ENCODE measurements around the gene ZNF561.
"Not testable (repeated sequence)": the region's sequence is repeated elsewhere in the genome, so short reads cannot be mapped to it uniquely, and the experiment has no call there.

The ZNF561 gene

DNA sequence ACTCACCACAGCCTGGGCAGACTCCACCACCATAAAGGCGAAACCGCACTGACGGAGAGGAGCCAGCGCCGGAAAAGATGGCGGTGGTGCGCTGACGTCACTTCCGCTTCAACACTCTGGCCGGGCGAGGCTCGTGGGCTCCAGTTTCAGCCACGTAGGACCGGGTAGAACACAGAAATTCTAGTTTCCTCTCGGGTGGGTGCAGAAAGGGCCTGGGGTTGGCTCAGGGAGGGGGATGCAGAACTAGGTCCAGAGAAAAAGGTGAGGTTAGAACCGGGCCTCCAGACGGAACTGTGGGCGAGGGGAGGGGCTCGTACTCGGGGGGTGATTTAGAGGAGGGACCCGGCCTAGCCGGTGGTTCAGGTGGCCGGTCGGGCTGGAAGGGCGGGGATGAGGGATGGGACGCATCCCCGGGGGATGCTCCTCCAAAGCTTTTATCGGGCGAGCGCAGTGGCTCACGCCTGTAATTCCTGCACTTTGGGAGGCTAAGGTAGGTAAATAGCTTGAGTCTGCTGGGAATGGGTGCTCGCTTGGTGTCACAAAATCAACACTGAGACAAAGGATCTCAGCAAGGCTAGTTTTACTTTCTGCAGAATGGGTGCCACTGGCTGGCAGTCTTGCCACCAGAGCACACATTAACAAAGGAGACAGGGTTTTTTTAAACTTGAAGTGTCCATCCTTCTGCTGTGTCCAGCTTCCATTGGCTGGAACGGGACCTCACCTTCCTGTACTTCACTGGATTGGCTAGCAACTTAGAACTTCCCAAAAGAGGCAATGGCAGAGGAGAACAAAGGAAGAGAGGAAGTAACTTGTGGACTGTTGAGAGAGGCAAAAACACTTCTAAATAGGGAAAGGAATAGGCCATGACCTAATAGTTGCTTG lies at the start of gene ZNF561:
ZNF561 (minus strand) TSS at position 77 of the 882 bp plus-strand sequence. CDS start 1,776 bp downstream, outside the sequence.
- TF ChIP-seq, protein P1, sequence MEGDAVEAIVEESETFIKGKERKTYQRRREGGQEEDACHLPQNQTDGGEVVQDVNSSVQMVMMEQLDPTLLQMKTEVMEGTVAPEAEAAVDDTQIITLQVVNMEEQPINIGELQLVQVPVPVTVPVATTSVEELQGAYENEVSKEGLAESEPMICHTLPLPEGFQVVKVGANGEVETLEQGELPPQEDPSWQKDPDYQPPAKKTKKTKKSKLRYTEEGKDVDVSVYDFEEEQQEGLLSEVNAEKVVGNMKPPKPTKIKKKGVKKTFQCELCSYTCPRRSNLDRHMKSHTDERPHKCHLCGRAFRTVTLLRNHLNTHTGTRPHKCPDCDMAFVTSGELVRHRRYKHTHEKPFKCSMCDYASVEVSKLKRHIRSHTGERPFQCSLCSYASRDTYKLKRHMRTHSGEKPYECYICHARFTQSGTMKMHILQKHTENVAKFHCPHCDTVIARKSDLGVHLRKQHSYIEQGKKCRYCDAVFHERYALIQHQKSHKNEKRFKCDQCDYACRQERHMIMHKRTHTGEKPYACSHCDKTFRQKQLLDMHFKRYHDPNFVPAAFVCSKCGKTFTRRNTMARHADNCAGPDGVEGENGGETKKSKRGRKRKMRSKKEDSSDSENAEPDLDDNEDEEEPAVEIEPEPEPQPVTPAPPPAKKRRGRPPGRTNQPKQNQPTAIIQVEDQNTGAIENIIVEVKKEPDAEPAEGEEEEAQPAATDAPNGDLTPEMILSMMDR (IDR thresholded peaks at IDR 0.05; ENCODE audit: low read depth, low read length, missing control alignments): no peak
- H3K27me3 ChIP-seq (replicated peaks): no peaks in the 10 kb centered on the region
- DNase-seq: peak; percentile 83
- peaks cover 26% of the 10 kb centered on the region for H3K36me3 ChIP-seq (replicated peaks)
- in situ Hi-C loops (cut with HindIII; ENCODE audit: low pct_ligation_motif_present, low sequenced_read_pairs): no loop called here
- peak within 1 kb of the TSS; percentile 96 for H3K27ac ChIP-seq
- H3K4me3 ChIP-seq (ENCODE audit: low read depth, low read length): peak within 1 kb of the TSS; percentile 83

DNA sequence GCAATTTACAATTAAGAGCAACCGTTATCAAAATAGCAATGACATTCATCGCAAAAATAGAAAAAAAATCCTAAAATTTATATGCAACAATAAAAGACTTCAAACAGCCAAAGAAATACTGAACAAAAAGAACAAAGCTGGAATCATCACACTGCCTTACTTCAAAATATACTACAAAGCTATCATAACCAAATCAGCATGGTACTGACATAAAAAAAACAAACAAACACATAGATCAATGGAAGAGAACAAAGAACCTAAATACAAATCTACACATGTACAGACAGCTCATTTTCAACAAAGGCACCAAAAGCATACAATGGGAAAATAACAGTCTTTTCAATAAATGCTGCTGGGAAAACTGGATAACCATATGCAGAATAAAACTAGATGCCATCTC lies 47.5 kb upstream of the ZNF561 start:
- in situ Hi-C loops (cut with HindIII; ENCODE audit: low pct_ligation_motif_present, low sequenced_read_pairs): no loop called here
- Histone ChIP-seq H3K4me3 (ENCODE audit: low read depth, low read length) (no peak overlapping the region), H3K27me3 (replicated peaks) (no peaks in the 10 kb centered on the region), H3K36me3 (replicated peaks) (peaks cover 3% of the 10 kb centered on the region), H3K27ac (no peak overlapping the region)
- no peak for DNase-seq
- TF ChIP-seq, protein P1 (IDR thresholded peaks at IDR 0.05; ENCODE audit: low read depth, low read length, missing control alignments): no peak

DNA sequence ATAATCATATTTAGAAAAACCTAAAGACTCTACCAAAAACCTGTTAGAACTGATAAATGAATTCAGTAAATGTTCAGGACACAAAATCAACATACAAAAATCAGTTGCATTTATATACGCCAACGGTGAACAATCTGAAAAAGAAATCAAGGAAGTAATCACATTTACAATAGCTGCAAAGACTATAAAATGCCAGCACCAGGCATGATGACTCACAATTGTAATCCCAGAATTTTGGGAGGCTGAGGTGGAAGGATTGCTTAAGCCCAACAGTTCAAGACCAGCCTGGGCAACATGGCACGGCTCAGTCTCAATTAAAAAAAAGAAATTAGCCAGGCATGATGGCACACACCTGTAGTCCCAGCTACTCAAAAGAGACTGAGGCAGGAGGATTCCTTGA lies 46.9 kb upstream of the ZNF561 start:
- no peak for DNase-seq
- H3K36me3 ChIP-seq (replicated peaks): peaks cover 3% of the 10 kb centered on the region
- in situ Hi-C loops (cut with HindIII; ENCODE audit: low pct_ligation_motif_present, low sequenced_read_pairs): no loop called here
- TF ChIP-seq, protein P1 (IDR thresholded peaks at IDR 0.05; ENCODE audit: low read depth, low read length, missing control alignments): no peak
- H3K4me3 ChIP-seq (ENCODE audit: low read depth, low read length): no peak overlapping the region
- H3K27ac ChIP-seq: no peak overlapping the region
- no peaks in the 10 kb centered on the region for H3K27me3 ChIP-seq (replicated peaks)

DNA sequence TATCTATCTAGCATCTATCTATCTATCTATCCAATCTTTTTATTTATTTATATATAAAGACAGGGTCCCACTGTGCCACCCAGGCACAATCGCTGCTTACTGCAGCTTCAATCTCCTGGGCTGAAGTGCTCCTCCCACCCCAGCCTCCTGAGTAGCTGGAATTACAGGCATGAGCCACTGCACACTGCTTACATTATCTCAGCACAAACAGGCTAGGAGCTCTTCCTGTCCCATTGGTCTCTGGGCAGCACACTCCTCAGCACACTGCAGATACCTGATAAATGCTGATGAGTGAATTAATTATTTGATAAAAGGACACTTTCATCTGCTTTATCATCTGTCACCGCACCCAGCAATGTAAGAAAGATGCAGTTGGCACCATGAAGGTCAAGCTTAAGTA lies 37.7 kb upstream of the ZNF561 start:
- H3K27me3 ChIP-seq (replicated peaks): no peaks in the 10 kb centered on the region
- no peak overlapping the region for H3K27ac ChIP-seq
- in situ Hi-C loops (cut with HindIII; ENCODE audit: low pct_ligation_motif_present, low sequenced_read_pairs): no loop called here
- TF ChIP-seq, protein P1 (IDR thresholded peaks at IDR 0.05; ENCODE audit: low read depth, low read length, missing control alignments): no peak
- DNase-seq: no peak
- H3K4me3 ChIP-seq (ENCODE audit: low read depth, low read length): no peak overlapping the region
- peaks cover 40% of the 10 kb centered on the region for H3K36me3 ChIP-seq (replicated peaks)

DNA sequence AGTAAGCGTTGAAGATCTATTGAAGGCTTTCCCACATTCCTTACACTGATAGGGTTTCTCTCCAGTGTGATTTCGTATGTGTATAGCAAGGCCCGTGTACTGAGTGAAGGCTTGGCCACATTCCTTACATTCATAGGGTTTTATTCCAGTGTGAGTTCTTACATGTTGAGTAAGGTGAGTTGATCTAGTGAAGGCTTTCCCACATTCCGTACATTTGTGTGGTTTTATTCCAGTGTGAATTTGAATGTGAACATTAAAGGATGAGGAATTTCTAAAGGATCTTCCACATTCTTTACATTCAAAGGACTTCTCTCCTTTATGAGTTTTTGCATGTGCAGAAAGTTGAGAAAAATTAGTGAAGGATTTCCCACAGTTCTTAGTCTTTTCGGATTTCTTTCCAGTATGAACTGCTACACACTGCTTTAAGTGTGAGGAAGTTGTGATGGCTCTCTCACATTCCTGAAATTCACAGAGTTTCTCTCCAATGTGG lies 32.1 kb upstream of the ZNF561 start:
- H3K27me3 ChIP-seq (replicated peaks); in situ Hi-C loops (cut with HindIII; ENCODE audit: low pct_ligation_motif_present, low sequenced_read_pairs); DNase-seq; H3K27ac ChIP-seq; H3K4me3 ChIP-seq (ENCODE audit: low read depth, low read length): not testable (repeated sequence)
- peaks cover 60% of the 10 kb centered on the region for H3K36me3 ChIP-seq (replicated peaks)

DNA sequence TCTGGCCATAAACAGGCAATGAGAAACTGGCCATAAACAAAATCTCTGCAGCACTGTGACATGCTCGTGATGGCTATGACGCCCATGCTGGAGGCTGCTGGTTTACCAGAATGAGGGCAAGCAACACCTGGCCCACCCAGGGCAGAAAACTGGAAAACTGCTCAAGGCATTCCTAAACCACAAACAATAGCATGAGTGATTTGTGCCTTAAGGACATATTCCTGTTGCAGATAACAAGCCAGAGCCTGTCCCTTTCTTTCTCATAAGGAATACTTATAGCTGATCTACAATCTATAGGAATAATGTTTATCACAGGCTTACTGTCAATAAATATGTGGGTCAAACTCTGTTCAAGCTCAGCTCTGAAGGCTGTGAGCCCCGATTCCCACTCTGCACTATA lies 30.4 kb upstream of the ZNF561 start:
- DNase-seq; H3K4me3 ChIP-seq (ENCODE audit: low read depth, low read length); in situ Hi-C loops (cut with HindIII; ENCODE audit: low pct_ligation_motif_present, low sequenced_read_pairs); H3K27ac ChIP-seq; H3K27me3 ChIP-seq (replicated peaks): not testable (repeated sequence)
- H3K36me3 ChIP-seq (replicated peaks): peaks cover 54% of the 10 kb centered on the region

Data from brain microvascular endothelial cell (primary cell).